H1 (cell line): ENCODE results near the gene EPB41L5. TPM values are rescaled to one million over a fixed set of nuclear protein-coding genes. Genes with fewer than 3 reads are reported as not detected.

ENCODE experiments used
- CHD1 ChIP-seq: IDR thresholded peaks from 2 replicates; pipeline ENCODE4 v1.6.1; 2012; ENCODE audit warnings: low read depth, low read length, improper control_type of control experiment
- CHD7 ChIP-seq: fragments of 300-600 bp; sonication (generic); IDR thresholded peaks from 2 replicates; pipeline ENCODE4 v1.7.1; 2012; ENCODE audit warnings: low read length, moderate library complexity, mild to moderate bottlenecking, inconsistent platforms; ENCODE audit not compliant: insufficient replicate concordance
- CTCF ChIP-seq, 3 experiments: IDR thresholded peaks; 1 replicate in 2 of 3; 2 replicates in 1 of 3; pipeline versions ENCODE4 v1.5.1 to v1.6.1; 2011; ENCODE audit warnings: low read length in 3 of 3, mild to moderate bottlenecking in 3 of 3, inconsistent platforms in 2 of 3, low read depth in 1 of 3, moderate library complexity in 1 of 3; ENCODE audit not compliant: insufficient read depth in 1 of 3; ENCODE audit errors: control extremely low read depth in 1 of 3
- HDAC6 ChIP-seq: IDR thresholded peaks from one replicate; pipeline ENCODE4 v1.7.1; 2012; ENCODE audit warnings: low read depth, mild to moderate bottlenecking, inconsistent platforms, low read length, moderate library complexity
- MAX ChIP-seq: IDR thresholded peaks from 2 replicates; pipeline ENCODE4 v1.6.1; 2012; ENCODE audit warnings: inconsistent platforms
- RNF2 ChIP-seq: fragments of 200-900, 300-1000 bp; sonication (generic); IDR thresholded peaks from 2 replicates; pipeline ENCODE4 v1.7.1; 2016; ENCODE audit warnings: borderline replicate concordance, low read depth, mild to moderate bottlenecking, antibody characterized with exemption, low read length; ENCODE audit not compliant: poor library complexity, severe bottlenecking; ENCODE audit errors: missing control alignments
- SIN3A ChIP-seq, 2 experiments: IDR thresholded peaks in 1 of 2; conservative IDR thresholded peaks in 1 of 2; 2 replicates each; pipeline ENCODE4 v1.6.1; 2011 to 2012; ENCODE audit warnings: low read length in 2 of 2, improper control_type of control experiment in 1 of 2, low read depth in 1 of 2, mild to moderate bottlenecking in 1 of 2
- TCF12 ChIP-seq: IDR thresholded peaks from 2 replicates; pipeline ENCODE4 v1.6.1; 2011; ENCODE audit warnings: low read depth, mild to moderate bottlenecking, low read length
- polyA plus RNA-seq, 7 experiments: library from polyadenylated mRNA; depleted of rRNA in 3 of 7; stranded (reverse) in 5 of 7; unstranded in 2 of 7; fragments of >200 nt in 5 of 7; fragments of 200-250 nt in 2 of 7; gene quantifications; 1 replicate in 5 of 7; 2 replicates in 1 of 7; 4 replicates in 1 of 7; pipeline versions ENCODE4 v1.2.1 to v1.2.3, GENCODE V29; 2011 to 2013; ENCODE audit warnings: missing spikeins in 2 of 7, mixed read lengths in 2 of 7
- total RNA-seq: library from RNA; stranded (reverse); fragmentation: NEBNext Ultra II Directional; extraction: Animal tissue kit (Norgen Biotek cat#: 25700); gene quantifications from 2 replicates; pipeline ENCODE4 v1.2.1, GENCODE V29; 2021

The EPB41L5 gene
- total and polyA plus RNA-seq, 2 of the 8 experiments (the other 6 are each of a cell fraction or from before 2014, with no cell fraction given) = 13.5 to 32.3 TPM

GRCh38 chr2:120149406-120149805, 136.5 kb downstream of the EPB41L5 start (continued):
- no peak for TF ChIP-seq CHD7
- no peak for TF ChIP-seq RNF2
- no peak for TF ChIP-seq MAX
- no peak for TF ChIP-seq CHD1
- TF ChIP-seq TCF12 = no peak
- no peak for TF ChIP-seq CTCF (IDR thresholded peaks at IDR 0.05; ENCODE audit: control extremely low read depth in 1 of 3, insufficient read depth in 1 of 3, low read depth in 1 of 3, low read length in 3 of 3)
- no peak for TF ChIP-seq SIN3A (conservative IDR thresholded peaks at IDR 0.05 in 1 of 2, IDR thresholded peaks at IDR 0.05 in 1 of 2; ENCODE audit: low read depth in 1 of 2, low read length in 2 of 2)
- no peak for TF ChIP-seq HDAC6
